ENCODE data around the gene TMPRSS11B. TPM values are rescaled to one million over a fixed set of nuclear protein-coding genes. Genes with fewer than 3 reads are reported as not detected.
"Not testable (repeated sequence)": the region's sequence is repeated elsewhere in the genome, so short reads cannot be mapped to it uniquely, and the experiment has no call there.

TMPRSS11B gene
- total RNA-seq, 1 donor from 2014 or later = not detected

DNA sequence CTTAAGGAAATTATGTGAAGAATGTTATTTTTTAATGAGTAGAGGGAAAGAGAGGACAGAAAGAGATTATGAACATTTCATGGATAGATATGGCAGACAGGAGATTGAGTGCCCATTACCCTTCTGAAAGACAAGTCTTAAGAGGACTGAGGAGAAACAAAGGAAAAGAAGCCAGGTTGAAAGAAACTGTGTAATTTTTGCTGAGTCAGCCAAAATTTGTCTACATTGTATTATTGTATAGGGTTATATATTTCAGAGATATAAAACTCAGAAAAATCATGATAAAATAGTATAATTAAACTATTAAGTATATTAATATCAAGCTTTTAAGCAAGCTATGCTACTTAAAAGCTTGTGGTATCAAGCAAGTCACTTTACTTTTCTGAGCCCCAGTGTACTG is 4.9 kb downstream of the TMPRSS11B start:
- DNase-seq (ENCODE audit: extremely low read depth, low read depth, low spot score) = no peak

DNA sequence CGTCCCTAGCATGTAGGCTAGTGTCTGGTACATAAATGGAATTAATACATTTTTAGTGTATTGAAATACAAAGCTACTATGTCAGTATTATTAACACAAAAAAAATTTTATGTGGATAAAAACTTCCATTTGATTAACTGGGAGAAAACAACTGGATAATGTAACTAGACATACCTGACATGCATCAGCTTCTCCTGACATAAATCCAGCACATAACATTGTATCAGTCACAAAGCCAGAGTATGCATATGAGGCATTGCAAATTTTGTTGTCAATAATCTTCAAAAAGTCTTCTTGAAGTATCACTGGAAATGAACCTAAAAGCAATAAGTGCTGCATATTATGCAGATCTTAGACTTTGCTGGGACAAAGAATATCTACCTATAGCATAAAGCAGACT is 16.9 kb downstream of the TMPRSS11B start:
- no peak for DNase-seq (ENCODE audit: extremely low read depth, low read depth, low spot score)

DNA sequence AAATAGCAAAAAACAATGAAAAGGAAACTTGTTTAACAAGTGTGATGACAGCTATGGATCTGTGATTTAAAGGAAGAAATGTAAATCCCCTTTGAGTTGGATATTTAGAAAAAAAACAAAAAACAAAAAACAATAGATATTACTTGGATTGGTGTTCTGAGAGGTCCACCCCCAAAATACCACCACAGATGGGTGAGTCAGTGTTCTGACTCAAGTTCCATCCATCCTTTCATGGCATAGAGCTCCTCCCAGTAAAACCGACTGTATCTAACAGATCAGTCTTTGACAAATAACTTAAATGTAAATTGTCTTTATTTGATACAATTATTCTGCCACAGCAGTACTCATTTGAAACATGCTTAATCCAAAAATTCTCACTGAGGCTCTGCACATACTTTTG is 27.4 kb downstream of the TMPRSS11B start:
- DNase-seq (ENCODE audit: extremely low read depth, low read depth, low spot score) = no peak

DNA sequence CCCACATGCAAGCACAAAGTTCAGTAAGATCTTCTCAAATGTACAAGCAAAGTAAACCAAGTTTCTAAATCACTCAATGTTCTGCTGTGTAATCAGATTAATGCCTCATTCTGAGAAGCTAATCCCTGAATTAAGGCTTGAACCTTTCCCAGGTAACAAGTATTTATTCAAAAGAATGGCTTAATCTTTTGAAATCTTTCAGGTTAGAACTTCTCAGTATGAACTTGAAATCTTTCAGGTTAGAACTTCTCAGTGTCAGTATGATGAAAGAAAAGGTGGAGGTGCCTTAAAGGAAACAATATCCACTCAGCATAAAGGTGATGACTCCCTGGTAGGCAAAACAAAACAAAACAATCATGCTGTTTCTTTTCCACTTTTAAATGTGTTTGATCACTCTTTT is 29.0 kb downstream of the TMPRSS11B start:
- no peak for DNase-seq (ENCODE audit: extremely low read depth, low read depth, low spot score)

DNA sequence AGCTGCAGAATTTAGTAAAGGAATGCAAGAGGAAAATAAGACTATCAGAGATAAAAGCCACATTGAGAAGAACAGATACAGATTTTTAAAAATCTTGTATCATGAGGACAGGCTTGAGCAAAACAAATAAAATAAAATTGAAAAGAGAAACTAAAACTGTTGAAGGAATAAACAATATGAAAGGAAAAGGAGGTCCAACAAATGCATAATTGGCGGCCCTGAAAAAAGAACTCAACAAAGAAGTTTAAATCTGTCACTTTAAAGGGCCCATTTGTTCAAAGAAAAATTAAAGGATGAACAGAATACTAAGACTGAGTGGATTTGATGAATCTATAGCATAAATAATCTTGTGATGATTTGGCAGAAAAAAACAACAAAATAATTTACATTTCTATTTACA is 36.5 kb downstream of the TMPRSS11B start:
- DNase-seq (ENCODE audit: extremely low read depth, low read depth, low spot score) = no peak

DNA sequence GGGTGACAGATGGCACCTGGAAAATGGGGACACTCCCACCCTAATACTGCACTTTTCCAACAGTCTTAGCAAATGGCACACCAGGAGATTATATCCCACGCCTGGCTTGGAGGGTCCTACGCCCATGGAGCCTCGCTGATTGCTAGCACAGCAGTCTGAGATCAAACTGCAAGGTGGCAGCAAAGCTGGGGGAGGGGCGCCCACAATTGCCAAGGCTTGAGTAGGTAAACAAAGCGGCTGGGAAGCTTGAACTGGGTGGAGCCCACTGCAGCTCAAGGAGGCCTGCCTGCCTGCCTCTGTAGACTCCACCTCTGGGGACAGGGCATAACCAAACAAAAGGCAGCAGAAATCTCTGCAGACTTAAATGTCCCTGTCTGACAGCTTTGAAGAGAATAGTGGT is 51.2 kb downstream of the TMPRSS11B start:
- not testable (repeated sequence) for DNase-seq (ENCODE audit: extremely low read depth, low read depth, low spot score)

DNA sequence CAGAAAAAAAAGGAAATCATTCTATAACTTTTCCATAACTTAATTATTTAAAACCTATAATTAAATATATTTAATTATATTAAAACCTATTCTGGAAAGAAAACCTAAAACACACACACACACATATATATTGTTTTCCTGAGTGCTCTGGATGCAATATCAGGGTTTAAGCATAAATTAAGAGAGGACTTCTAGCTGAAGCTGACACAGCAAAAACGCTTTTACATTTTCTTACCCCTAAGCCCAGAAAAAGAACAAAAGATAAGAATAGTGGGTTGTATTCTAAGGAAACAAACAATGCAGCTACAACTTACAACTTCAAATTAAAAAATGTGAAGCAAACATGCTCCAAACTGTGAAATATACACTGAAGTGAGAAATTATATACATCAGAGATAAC is 52.3 kb downstream of the TMPRSS11B start:
- DNase-seq (ENCODE audit: extremely low read depth, low read depth, low spot score) = no peak

DNA sequence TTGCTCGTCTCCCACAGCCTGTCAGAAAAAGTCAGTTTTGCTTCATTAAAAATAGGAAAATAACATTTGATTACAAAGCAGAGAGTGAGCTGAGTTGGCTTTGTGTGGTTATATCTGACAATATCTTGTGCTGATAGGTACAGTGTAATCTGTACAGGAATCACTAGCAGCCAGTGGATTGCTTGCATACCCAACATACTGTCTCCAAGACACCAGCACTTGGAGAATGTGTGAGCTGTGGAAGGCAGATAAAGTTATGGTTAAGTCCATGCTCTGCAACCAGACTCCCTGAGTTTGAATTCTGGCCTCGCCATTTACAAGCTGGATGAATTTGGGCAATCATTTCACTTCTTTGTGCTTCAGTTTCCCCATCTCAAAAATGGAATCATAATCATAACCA is 58.3 kb downstream of the TMPRSS11B start:
- DNase-seq (ENCODE audit: extremely low read depth, low read depth, low spot score) = no peak

DNA sequence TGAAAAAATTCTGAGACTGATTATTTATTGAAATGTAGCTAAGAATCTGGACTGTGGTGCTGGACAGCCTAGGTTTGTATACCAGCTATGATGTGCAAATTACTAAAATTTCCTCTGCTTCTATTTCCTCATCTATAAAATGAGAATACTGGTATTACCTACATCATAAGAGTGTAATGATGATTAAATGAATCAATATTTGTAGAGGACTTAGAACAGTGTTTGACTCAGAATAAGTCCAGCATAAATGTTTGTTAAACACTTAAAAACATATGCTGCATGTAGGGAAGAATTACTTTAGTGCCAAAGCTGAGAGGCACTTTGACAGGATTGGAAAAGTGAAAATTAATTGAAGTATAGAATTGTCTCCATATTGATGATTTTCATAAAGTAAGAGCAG is 60.6 kb downstream of the TMPRSS11B start:
- no peak for DNase-seq (ENCODE audit: extremely low read depth, low read depth, low spot score)

DNA sequence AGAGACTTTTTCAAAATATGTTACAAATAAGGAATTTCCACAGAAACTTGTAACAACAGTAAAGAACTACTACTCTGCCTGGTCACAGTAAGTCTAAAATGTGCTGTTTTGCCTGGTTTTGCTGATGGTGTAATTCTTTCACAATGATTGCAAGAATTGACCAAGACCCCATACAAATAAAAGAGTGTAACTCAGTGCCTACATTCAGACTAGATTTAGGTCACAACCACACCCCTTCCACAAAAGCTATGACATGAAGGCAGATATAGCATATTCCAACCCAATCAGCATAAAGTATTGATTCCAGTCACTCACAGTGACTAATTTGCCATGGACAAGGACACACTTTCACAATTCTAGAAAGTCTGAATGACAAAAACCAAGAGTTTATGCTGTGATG is 62.1 kb downstream of the TMPRSS11B start:
- no peak for DNase-seq (ENCODE audit: extremely low read depth, low read depth, low spot score)

DNA sequence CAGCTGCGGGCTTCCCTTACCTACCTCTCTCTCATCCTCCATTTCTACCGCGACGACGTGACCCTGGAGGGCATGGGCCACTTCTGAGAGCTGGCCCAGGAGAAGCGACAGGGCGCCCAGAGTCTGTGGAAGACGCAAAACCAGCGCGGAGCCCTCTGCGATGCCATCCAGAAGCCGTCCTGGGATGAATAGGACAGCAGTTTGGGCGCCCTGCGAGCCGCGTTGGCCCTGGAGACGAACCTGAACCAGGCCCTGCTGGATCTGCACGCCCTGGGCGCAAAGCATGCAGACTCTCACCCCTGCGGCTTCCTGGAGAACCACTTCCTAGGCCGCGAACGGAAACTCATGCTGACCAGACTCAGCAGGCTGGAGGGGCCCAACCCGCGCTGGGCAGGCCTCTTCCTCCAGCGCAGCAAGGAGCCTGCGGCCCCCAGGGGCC is 63.1 kb downstream of the TMPRSS11B start:
- no peak for DNase-seq (ENCODE audit: extremely low read depth, low read depth, low spot score)

DNA sequence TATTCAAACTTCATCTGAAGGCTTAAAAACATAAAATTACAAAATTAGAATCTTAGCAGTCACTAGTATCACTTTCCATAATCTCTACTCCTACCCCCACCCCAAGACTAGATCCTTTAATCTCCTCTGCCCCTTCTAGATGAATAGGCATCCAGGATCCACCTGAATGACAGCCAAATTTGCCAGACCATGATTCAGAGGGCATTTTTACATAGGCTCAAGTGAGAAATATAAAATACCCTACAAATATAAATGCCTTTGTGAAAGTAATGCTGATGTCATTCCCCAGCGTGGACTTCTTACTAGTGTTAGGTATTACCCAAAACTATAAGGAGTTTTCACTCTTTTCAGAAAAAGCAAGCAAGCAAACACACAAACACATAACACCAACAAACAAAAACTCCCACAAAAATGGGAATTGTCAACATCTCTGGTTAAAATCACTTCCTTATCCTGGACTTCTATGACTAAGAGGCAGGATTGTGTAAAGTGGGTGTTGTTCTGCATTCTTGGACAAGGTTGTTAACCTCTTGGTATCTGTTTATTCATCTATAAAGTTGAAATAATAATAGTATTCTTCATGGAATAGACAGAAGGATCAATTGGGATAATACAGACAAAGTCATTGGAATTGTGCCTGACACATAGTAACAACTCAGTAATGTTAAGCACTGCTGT is 64.5 kb downstream of the TMPRSS11B start:
- DNase-seq (ENCODE audit: extremely low read depth, low read depth, low spot score) = no peak

DNA sequence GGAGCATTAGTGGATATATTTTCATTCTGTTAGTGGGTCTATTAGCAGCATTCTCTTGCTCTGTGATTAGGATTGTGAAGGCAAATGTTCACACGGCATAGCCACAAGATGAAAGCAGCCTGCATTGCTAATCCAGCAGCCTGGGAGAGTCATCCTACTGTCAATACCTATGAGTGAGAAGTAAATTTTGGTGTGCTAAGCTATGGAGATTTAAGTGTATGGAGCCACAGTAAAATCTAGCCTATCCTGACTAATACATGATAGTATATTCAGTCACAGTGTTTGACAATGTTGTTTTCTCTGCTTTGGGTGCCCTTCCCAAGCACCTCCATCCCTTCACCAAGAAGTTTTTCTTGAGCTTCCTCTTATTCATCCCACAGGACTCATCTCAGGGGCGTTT is 68.6 kb downstream of the TMPRSS11B start:
- no peak for DNase-seq (ENCODE audit: extremely low read depth, low read depth, low spot score)

Other genes starting within 250 kb of the TMPRSS11B start
- not detected in 2 replicates for gene TMPRSS11F, start 115.8 kb downstream of the TMPRSS11B start, total RNA-seq
- 34.7 and 50.1 TPM in 2 replicates for gene YTHDC1, start 104.4 kb upstream of the TMPRSS11B start, total RNA-seq
- gene TMPRSS11E, start 201.8 kb upstream of the TMPRSS11B start, total RNA-seq = not detected in 2 replicates

All from glomerular endothelial cell (primary cell).